Left lobe of liver (tissue), 2 donors: Measurements from ENCODE around the gene LRMDA. TPM values are rescaled to one million over a fixed set of nuclear protein-coding genes. Genes with fewer than 3 reads are reported as not detected.

Experiments used
- ATAC-seq: fragments of 200-7000 bp; cut with Tn5 transposase; one replicate; pipeline ENCODE4 v1.9.1; 2020; ENCODE audit warnings: mild to moderate bottlenecking, moderate library complexity
- DNase-seq: peaks from one replicate; pipeline ENCODE4 v3.0.0-alpha.2; 2020; ENCODE audit warnings: low spot score
- total RNA-seq: library from RNA; stranded (reverse); gene quantifications from one replicate; pipeline ENCODE4 v1.2.1, GENCODE V29; 2021
- donor health status: DM: no; HTN: no; CAD: no; lungs with moderate emphysema.
- donor health status: DM: no; HTN: yes; CAD: no.

LRMDA gene
- total RNA-seq, 1 donor from 2014 or later: 9.1 TPM

DNA sequence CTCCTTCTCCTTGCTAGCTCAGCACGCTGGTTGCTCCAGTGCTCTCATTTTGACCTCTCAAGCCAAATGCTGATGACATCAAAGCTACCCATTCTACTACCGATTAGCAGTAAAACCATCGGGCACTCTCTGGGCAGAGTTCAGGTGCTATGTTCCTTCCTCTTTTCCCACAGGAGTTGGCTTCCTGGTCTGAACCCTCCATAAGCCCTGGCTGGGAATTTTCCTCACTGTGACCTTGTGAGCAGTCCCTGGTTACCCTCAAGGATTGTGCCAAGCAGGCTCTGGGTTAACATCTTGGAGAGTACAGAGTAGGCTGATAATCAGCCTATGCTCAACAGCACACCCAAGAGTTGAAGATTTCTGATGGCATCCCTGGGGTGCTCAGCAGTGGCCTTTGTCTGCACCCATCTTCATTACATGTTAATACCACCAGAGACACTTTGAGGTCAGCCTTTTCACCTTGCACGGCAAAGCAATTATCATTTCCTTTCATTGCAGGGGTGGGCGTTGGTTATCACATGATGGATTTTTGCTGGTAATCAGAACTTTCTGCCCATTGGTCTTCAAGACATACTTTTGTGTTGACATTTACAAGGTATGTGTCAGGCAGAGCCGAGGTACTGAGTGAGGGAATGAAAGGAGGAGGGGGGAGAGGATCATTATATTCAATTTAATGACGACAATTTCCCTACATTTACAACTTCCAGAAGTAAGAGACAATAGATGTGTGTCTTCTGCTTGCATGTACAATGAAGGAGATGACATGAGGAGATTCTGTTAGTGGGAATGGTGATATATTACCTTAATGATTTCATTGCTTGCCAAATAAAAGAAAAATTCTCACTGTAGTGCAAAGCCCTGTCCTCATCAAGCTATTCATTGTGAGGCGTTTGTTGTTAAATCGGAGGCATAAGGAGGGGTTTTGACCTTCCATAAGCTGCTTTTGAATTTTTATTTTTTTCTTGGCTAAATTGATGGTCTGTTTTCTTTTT, 452.0 kb downstream of the LRMDA start:
- no peak for DNase-seq
- ATAC-seq: no peak

DNA sequence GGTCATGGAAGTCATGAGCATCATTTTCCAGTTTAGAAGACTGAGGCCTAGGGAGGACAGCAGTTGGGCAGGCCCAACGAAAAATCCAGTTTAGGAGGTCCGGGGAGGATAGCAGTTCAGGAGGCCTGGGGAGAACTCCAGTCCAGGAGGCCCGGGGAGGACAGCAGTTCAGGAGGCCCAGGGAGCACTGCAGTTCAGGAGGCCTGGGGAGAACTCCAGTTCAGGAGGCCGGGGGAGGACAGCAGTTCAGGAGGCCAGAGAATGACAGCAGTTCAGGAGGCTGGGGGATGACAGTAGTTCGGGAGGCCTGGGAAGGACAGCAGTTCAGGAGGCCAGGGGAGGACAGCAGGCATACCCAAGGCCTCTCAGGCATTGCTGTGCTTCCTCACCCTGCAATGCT, 453.4 kb downstream of the LRMDA start:
- ATAC-seq: no peak
- no peak for DNase-seq

DNA sequence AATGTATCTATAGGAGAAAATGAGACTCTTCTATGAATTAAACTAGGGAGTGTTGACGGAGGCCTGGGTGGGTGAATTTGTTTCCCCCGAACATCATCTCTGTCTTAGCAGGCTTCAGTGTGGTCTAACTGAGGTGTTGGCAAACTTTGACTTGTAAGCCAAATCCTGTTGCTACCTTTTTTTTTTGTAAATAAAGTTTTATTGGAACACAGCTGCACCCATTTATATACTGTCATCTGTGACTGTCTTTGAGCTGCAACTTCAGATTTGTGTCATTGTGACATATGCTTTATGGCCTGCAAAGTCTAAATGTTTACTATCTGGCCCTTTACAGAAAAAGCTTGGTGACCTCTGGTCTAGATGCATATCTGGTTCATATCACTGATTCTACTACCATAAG, 455.9 kb downstream of the LRMDA start:
- no peak for DNase-seq
- ATAC-seq: no peak

DNA sequence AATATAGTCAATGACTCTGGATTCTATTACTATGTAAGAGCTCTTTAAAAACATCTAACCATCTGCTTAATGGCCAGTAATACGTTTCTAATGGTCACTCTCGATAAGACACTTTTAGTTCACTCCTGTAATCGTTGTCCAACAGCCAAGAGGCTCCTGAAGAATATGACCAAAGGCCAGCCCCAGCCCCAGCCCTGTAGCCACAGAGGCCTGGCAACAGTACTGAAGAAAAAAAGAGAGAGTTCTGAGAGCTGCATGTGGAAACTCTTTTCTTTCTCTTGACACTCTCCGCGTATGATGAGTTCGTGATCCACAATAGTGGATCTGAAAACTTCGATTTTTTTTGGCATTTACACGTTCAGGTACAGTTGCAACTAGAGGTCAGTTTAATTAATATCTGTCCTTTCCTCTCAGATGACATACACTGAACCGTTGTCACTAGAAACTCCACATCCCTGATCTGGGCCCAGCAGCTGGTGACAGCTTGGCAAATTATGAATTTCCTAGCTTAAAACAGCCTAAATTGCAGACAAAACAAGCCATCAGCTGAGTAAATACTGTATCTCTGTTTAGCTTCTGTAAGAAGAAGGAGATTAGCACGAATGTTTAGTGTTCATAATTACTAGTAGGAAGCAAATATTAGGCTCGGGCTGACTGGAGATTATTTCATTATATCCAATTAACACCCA, 456.7 kb downstream of the LRMDA start:
- ATAC-seq (no peak), DNase-seq (no peak)

DNA sequence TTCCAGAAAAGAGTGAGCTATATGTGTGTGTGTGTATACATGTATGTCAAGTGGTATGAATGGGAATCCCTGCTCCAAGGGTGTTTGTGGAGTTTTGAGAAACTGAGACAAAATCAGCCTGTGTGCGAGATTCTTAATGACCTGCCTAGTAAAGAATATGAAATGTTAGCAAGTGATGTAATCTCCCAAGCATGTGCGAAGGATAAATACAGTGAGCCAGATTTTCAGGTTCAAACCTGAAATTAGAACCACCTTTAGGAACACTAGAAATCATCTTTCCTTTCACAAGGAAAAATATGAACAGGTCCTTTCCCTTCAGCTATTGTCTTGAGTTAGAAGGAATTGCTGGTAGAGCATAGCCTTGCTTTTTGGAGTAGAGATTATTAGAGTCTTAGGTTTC, 457.6 kb downstream of the LRMDA start:
- ATAC-seq: no peak
- no peak for DNase-seq

DNA sequence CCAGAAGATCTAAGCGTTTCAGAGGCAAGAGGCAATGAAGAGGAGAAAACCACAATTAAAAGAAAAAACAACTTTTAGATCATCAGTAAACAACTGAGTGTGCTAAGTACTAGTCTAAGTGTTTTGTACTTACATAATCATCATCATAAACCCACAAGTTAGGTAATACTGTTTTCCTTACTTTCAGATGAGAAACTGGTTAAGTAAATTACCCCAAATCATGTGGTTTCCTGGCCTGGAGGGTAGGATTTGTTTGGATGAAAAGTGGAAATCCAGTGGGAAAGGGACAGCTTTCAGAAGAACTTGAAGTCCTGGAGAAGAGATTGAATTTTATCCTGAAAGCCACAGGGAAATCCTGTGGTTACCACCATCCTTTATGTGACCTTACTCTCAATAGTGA, 463.3 kb downstream of the LRMDA start:
- ATAC-seq (no peak), DNase-seq (no peak)

DNA sequence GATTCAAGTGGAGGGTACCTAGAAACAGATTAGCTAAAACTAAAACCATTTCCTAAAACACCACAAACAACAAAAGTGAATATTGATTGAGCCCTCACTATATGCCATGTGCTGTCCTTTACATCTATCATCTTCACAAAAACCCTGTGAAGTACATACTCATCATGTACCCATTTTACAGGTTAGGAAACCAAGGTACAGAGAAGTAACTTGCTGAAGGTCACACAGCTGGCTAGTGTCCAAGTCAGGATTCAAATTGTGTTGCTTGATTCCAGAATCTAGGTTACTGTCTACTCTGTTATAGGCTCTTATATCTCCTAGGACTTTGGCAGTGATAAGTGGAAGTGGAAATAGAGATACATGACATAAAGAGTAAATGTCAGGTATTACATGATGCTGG, 463.8 kb downstream of the LRMDA start:
- ATAC-seq: no peak
- no peak for DNase-seq

DNA sequence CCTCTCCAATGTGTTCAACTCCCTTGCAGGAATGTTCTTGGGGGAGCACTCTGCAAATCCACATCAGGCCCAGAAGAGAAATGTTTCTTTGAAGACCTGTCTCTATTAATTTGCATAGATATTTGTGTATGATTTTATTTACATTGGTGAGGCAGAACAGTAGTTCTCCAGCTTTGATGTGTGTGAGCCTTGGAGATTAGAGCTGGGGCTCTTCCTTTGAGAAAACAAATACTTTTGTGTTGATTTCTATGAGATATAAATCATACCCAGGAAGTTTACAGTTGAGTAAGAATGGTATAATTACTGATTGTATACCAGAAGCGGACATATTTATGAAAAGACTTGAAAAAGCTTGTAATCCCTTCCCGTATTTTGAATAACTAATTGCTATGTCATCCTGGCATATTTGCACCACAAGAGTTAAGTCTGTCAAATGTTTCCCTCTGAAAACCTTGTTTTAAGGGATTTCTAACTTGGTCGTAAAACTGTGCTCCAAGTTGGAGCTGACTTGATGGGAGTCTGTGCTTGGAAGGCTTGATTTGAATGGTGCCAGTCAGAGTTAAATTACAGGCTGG, 468.5 kb downstream of the LRMDA start:
- ATAC-seq (no peak), DNase-seq (no peak)

DNA sequence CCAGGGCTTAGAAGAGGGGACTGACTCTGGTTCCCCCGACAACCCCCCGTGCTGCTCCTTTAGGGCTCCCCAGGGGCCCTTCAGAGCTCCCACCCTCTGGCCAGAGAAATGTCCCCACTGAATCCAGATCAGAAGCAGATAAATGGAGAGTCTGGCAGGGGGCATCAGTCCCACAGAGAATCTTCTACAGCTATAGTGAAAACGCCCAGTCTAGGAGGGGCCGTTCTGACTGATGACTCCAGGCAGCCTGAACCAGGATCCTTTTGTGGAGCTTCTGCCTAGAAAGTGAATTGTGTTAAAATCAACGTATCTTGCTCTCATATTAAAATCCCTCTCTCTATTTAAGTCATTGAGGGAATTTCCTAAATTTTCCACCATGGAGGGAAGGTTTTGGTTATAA, 471.4 kb downstream of the LRMDA start:
- DNase-seq: no peak

DNA sequence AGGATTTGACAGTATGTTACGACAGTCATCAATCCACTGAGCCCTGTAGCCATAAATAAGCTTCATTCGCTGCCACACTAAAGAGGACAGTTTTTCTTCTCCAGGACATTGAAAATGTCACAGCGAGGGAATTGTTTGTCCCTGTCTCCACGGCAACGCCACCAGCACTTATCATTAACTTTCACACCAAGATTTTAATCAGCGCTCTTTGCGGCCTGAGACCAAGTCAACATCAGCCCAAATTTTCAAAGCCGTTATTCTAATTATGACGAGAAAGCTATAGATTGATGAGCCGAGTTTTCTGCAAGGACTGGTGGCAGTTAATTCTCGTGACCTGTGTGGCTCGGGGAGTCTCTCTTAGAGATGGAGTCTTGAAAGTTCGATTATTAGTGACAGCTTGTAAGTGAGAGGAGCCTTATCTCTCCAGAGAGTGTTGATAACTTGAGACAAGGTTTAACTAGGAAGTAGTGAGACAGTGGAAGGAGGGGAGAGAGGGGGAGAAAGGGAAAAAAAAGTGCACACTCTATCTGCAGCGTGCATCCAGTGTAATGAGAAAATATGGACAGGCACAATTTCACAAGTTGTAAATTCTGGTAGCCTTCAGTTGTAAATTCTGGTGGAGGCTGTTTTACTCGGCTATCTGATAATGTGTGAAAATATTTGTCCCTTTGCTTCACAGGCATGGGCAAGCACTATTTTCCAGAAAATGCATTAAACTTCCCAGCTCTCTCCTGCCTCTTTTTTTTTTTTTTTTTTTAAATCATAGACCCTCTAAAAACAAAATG, 473.3 kb downstream of the LRMDA start:
- ATAC-seq: no peak

More for the DNA sequence above, 471.4 kb downstream of the LRMDA start:
- ATAC-seq: no peak

DNA sequence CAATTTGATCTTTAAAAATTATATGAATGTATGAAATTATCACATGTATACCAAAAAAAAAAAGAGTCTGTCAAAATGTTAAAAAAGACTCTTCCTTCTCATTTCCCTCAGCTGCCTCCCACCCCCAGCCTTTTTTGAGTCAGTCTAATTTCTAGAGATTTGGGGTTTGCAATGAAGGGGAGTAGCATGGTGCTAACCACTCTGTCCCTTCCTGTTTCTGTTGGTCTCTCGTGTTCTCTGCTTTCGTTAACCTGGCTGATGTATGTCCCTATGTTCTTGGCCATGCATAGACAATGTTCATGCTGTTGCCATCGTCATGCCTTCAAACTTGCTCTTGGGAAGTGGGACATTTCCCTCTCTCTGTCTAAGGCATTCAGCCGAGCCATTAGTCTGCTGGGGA, 474.1 kb downstream of the LRMDA start:
- DNase-seq (no peak), ATAC-seq (no peak)

More for the DNA sequence above, 473.3 kb downstream of the LRMDA start:
- DNase-seq: no peak

DNA sequence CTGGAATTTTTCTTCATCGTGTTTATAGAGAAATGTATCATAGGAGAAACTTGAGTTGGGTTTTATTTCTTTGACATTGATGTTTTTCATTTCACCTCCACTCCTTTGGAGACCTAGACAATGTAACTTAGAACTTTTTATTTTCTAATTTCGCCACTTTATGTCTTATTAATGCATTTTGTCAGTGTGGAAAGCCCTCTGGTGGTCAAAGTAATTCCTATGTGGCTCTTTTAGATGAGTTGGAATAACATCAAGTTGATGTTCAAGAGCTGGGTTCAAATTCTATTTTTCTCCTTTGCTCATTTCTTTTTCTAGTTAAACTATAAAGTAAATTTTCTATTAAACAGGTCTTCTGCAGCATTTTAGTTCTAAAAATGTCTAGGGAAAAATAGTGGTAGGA, 478.6 kb downstream of the LRMDA start:
- DNase-seq (no peak), ATAC-seq (peak; percentile 68)

DNA sequence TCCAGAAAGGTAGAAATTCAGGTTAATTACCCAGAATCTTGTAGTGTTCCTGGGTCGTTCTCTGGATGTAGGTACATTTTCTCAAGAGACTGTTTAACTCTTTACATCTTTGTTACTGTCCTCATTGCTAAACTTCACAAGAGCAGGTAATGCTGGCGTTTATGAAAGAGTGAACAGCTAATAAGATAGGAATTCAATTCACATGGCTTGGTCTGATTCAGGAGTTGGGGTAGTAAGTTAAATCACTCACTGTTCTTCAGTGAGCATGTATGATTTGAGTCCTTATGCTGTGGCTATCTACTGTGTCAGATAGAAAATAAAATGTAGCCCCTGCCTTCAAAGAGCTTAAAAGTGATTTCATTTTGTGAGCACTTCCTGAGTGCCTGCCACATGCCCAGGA, 480.0 kb downstream of the LRMDA start:
- no peak for ATAC-seq
- no peak for DNase-seq

DNA sequence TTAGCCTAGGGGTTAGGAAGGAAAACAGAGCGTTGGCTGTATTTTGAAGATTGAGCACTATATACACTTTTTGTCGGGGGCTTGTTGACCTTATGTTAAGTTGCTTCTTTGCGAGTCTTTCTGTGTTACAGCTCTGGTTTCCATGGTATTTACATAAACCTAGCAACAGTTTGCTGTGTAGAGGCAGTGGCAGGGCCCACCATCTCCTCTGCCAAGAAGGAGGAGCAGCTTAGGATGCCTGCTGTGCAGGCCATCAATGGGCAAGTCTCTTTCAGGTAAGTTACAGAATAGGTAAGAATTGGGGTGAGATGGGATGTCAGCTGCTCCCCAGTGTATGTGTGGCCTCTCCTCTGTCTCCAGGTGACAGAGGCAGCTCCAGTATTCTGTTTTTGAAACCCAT, 485.5 kb downstream of the LRMDA start:
- no peak for ATAC-seq
- DNase-seq: no peak

DNA sequence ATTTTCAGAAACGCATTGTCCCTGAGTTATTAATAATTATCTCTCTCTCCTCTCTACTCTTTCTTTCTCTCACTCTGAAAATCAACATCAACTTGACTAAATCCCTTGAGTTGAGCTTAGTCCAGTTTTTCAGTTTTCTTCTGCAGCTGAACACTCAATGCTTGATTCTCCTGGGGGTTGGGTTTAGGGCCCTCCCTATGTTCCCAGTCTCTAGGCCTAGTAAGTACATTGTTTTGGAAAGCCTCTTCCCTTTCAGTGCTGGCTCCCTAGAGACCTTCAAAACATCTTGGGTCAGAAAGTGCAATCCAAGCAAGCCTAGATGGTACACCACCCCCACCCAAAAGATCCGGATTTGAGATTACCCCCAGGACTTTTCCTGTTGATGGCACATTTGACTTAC, 488.5 kb downstream of the LRMDA start:
- no peak for ATAC-seq
- no peak for DNase-seq

DNA sequence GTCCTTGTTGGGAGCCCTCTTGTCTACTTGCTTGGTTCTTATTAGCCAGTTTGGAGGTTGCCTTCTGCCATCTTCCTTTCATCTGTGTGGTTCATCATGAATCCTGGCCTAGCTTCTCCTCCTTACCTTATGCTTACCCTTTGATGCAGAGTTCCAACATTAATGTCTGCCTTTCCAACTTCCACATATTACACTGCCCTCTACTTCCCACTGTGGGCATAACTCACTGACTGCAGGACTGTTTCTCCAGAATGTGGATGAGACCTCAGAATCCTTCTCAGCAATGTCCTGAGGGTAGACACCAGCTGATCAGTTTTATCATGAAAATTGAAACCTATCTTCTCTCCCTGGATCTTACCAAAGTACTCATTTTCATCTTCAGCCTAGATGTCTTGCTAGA, 491.0 kb downstream of the LRMDA start:
- DNase-seq: no peak
- ATAC-seq: peak; percentile 59

DNA sequence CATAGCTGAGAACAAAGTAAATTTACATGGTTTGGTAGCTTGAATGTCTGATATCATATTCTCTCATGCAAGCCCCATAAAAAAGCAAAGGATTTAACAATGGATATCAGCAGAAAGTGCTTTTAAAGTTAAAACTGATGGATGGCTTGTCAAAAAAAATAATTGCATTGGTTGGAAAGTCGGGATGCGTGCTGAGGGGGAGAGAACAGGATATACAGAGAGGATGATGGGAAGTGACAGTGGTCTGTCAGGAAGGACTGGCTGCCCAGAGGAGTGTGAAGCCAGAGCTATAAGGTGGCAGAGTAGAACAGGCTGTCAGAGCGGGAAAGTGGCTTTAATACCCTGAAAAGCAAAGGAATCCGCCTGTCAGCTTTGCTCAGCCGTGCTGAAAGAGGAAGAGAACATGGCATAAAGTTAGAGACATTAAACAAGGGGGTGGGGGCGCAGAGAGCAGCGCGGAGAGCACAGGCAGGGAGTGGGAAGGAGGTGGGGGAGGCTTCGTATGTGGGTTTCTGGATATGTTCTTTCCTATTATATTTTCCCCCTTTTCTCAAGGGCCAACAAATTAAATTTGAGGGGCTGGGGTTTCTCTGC, 493.0 kb downstream of the LRMDA start:
- DNase-seq (no peak), ATAC-seq (no peak)

DNA sequence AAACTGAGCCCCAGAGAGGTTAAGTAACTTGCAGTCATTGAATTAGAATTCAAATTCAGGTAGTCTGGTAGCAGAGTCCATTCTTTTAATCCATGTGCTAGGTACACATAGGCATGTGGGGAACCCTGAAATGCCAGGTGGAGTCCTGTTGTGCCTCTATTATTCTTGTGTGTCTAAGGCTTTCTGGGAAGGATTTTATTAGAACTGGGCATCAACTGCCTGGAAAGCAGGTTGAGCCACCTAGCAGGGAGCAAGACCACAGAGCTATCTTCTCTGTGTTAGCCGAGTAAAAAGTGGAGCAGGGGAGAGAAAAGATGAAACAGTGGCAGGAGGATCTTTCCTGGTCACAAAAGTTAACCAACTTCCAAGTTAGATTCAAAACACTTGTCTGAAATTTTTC, 494.6 kb downstream of the LRMDA start:
- ATAC-seq (no peak), DNase-seq (no peak)

DNA sequence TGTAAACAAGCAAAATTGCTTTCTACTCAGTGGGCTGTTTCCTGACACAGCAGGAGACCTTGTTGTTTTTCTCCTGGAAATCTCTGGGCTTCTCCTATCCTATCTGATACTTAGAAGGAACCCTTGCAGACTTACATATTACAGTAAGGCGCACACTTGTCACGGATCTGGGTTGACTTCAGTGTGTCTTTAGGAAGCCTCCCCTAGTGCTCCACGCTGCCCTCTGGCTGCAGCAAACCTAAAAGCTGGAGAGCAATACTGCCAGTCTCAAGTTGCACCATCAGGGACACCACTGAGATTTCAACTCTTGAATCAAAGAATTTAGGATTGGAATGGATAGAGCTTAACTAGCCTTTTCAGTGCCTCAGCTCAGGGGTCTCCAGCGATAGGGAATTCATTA, 495.3 kb downstream of the LRMDA start:
- DNase-seq (no peak), ATAC-seq (no peak)

DNA sequence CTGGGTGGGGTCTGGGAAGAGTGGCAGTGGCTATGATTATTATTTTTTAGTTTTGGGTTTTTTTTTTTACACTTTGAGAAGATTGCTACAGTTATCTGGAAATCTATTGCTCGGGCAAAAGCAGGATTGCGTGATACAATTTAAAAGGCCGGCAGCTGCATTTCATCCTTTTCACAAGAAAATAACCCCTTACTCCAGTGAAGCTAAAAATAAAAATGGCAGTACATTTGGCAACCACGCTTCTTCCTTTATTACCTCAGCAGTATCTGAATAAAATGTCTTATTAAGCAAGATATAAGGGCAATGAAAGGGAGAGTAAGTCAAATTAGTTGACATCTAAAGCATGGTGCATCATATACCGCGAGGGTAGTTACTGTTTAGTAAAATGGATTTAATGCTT, 496.8 kb downstream of the LRMDA start:
- DNase-seq (no peak), ATAC-seq (no peak)
